GM12878 (cell line): Measurements from ENCODE around the gene PLA2G6. TPM values are rescaled to one million over a fixed set of nuclear protein-coding genes. Genes with fewer than 3 reads are reported as not detected.
A peak's percentile ranks its signal among the peaks of the same experiment; 100 is the strongest.

Experiments used
- ATAC-seq: fragments of 200-7000 bp; cut with Tn5 transposase; 3 replicates; pipeline ENCODE4 v1.9.1; 2020; ENCODE audit warnings: mild to moderate bottlenecking, moderate library complexity
- BruUV-seq: library from RNA; stranded (reverse); fragments of 400-500 nt; replicated peaks from 2 replicates; lab custom pipeline; 2021; lab: Mats Ljungman, UMichigan
- CTCF ChIA-PET: fragments of 300-600 bp; sonication (Branson Sonifier 250); formaldehyde crosslinking; extraction: SDS; loops from one replicate; lab custom pipeline; 2021; ENCODE audit warnings: inconsistent platforms; lab: Yijun Ruan, JAX
- POLR2A ChIA-PET: fragments of 350-600 bp; formaldehyde crosslinking; extraction: SDS; loops from one replicate; lab custom pipeline; 2021; ENCODE audit warnings: inconsistent platforms; lab: Charles Lee
- RAD21 ChIA-PET: fragments of 300-600 bp; sonication (Branson Sonifier 250); formaldehyde crosslinking; loops from one replicate; lab custom pipeline; 2023; ENCODE audit warnings: antibody characterized with exemption; ENCODE audit not compliant: unreplicated experiment; lab: Charles Lee
- SMC1A ChIA-PET: fragments of 300-600 bp; sonication (Branson Sonifier 250); formaldehyde crosslinking; loops from one replicate; lab custom pipeline; 2023; ENCODE audit not compliant: unreplicated experiment, uncharacterized antibody; lab: Charles Lee
- DNase-seq: peaks from one replicate; pipeline ENCODE4 v3.0.0-alpha.2; 2011; ENCODE audit warnings: low read depth, low spot score
- FAIRE-seq: peaks from 3 replicates; lab custom pipeline; 2011; peaks lifted over from hg19 to GRCh38; lab: Jason Lieb, UNC
- H2AFZ ChIP-seq: 2 replicates; pipeline ENCODE4 v1.6.0; 2011; ENCODE audit warnings: low read depth, low read length, control low read depth; ENCODE audit not compliant: control insufficient read depth
- H3K27ac ChIP-seq: 2 replicates; pipeline ENCODE4 v1.5.1; 2011; ENCODE audit warnings: control low read depth; ENCODE audit not compliant: control insufficient read depth, insufficient read depth
- H3K27me3 ChIP-seq, 2 experiments: replicated peaks in 1 of 2; 2 replicates each; pipeline versions ENCODE4 v1.6.0 to v1.6.1; 2011; ENCODE audit warnings: low read length in 1 of 2; ENCODE audit not compliant: control insufficient read depth in 2 of 2, insufficient read depth in 2 of 2
- H3K36me3 ChIP-seq, 2 experiments: 2 replicates each; pipeline ENCODE4 v1.5.1; 2011; ENCODE audit warnings: low read length in 1 of 2; ENCODE audit not compliant: control insufficient read depth in 2 of 2, insufficient read depth in 2 of 2
- H3K4me1 ChIP-seq: 2 replicates; pipeline ENCODE4 v1.6.1; 2011; ENCODE audit warnings: mild to moderate bottlenecking, low read length, moderate library complexity, mixed read lengths; ENCODE audit not compliant: control insufficient read depth, insufficient read depth
- H3K4me2 ChIP-seq: 2 replicates; pipeline ENCODE4 v1.6.0; 2011; ENCODE audit warnings: control low read depth; ENCODE audit not compliant: control insufficient read depth, insufficient read depth
- H3K4me3 ChIP-seq: fragments of 200-600 bp; sonication (generic); 2 replicates; pipeline ENCODE4 v1.5.1; 2016
- H3K79me2 ChIP-seq: 2 replicates; pipeline ENCODE4 v1.6.0; 2011; ENCODE audit warnings: low read length; ENCODE audit not compliant: control insufficient read depth, insufficient read depth
- H3K9ac ChIP-seq: 2 replicates; pipeline ENCODE4 v1.8.0; 2011; ENCODE audit warnings: low read length, control low read depth, mixed read lengths; ENCODE audit not compliant: control insufficient read depth, insufficient read depth
- H3K9me3 ChIP-seq: replicated peaks from 3 replicates; pipeline ENCODE4 v1.5.1; 2011; ENCODE audit warnings: mild to moderate bottlenecking, low read length; ENCODE audit not compliant: control insufficient read depth, insufficient read depth
- H4K20me1 ChIP-seq: 2 replicates; pipeline ENCODE4 v1.6.0; 2011; ENCODE audit not compliant: control insufficient read depth, insufficient read depth
- CREM ChIP-seq: IDR thresholded peaks from 2 replicates; pipeline ENCODE4 v1.6.1; 2014; ENCODE audit warnings: antibody characterized with exemption, low read depth
- DPF2 ChIP-seq: fragments of 450-650 bp; IDR thresholded peaks from 2 replicates; pipeline ENCODE4 v1.6.1; 2017; ENCODE audit warnings: mild to moderate bottlenecking
- E4F1 ChIP-seq: fragments of 450-650 bp; IDR thresholded peaks from 2 replicates; pipeline ENCODE4 v1.6.1; 2018; ENCODE audit warnings: borderline replicate concordance, mild to moderate bottlenecking; ENCODE audit not compliant: partially characterized antibody
- EP300 ChIP-seq, 2 experiments: fragments of 150-350 bp in 1 of 2; IDR thresholded peaks; 2 replicates each; pipeline ENCODE4 v1.6.1; 2011 to 2012; ENCODE audit warnings: low read depth in 2 of 2, low read length in 2 of 2, borderline replicate concordance in 1 of 2, improper control_type of control experiment in 1 of 2, inconsistent platforms in 1 of 2; ENCODE audit not compliant: control insufficient read depth in 1 of 2
- IKZF1 ChIP-seq: fragments of 450-650 bp; conservative IDR thresholded peaks from 2 replicates; pipeline ENCODE4 v1.6.1; 2017; ENCODE audit warnings: antibody characterized with exemption, mild to moderate bottlenecking
- MYC ChIP-seq: IDR thresholded peaks from 2 replicates; pipeline ENCODE4 v1.6.1; 2011; ENCODE audit warnings: mild to moderate bottlenecking, low read length, moderate library complexity, inconsistent platforms; ENCODE audit not compliant: insufficient read depth, insufficient replicate concordance, insufficient read length, severe bottlenecking
- NBN ChIP-seq: fragments of 450-650 bp; IDR thresholded peaks from 2 replicates; pipeline ENCODE4 v1.6.1; 2016
- RAD51 ChIP-seq: fragments of 450-650 bp; IDR thresholded peaks from 2 replicates; pipeline ENCODE4 v1.6.1; 2016; ENCODE audit warnings: moderate library complexity, mild to moderate bottlenecking, inconsistent platforms
- RUNX3 ChIP-seq: IDR thresholded peaks from 2 replicates; pipeline ENCODE4 v1.6.1; 2012; ENCODE audit warnings: low read length, inconsistent platforms
- SP1 ChIP-seq: IDR thresholded peaks from one replicate; pipeline ENCODE4 v1.6.1; 2011; ENCODE audit warnings: low read depth, low read length
- SPI1 ChIP-seq: IDR thresholded peaks from 2 replicates; pipeline ENCODE4 v1.6.1; 2011; ENCODE audit warnings: low read depth, mild to moderate bottlenecking, low read length, moderate library complexity, borderline replicate concordance; ENCODE audit not compliant: insufficient read depth
- TAF1 ChIP-seq: IDR thresholded peaks from 2 replicates; pipeline ENCODE4 v1.6.1; 2011; ENCODE audit warnings: mild to moderate bottlenecking, low read depth, low read length, borderline replicate concordance
- TCF12 ChIP-seq: IDR thresholded peaks from 2 replicates; pipeline ENCODE4 v1.6.1; 2011; ENCODE audit warnings: low read depth, mild to moderate bottlenecking, low read length
- ZBTB33 ChIP-seq: fragments of 450-650 bp; IDR thresholded peaks from 2 replicates; pipeline ENCODE4 v1.6.1; 2017; ENCODE audit warnings: mild to moderate bottlenecking
- ZNF687 ChIP-seq: fragments of 450-650 bp; IDR thresholded peaks from 2 replicates; pipeline ENCODE4 v1.6.1; 2017; ENCODE audit warnings: mild to moderate bottlenecking, moderate library complexity
- WGBS: methylation state at CpG from one replicate; pipeline ENCODE4 v1.1.6; 2016; ENCODE audit warnings: low lambda C conversion rate; ENCODE audit not compliant: insufficient replicate concordance, insufficient coverage; ENCODE audit errors: missing lambda C conversion rate; 5-methylcytosine and 5-hydroxymethylcytosine counted together
- in situ Hi-C: fragments of 300-500 bp; cut with MboI; formaldehyde crosslinking; loops from 9 replicates; pipeline ENCODE4 v1.14.3; 2018; ENCODE audit warnings: mixed read lengths
- intact Hi-C: fragments of 100-400 bp; cut with micrococcal nuclease; formaldehyde crosslinking; loops from one replicate; pipeline ENCODE4 v1.14.2; 2022; ENCODE audit not compliant: unreplicated experiment
- polyA plus RNA-seq, 11 experiments: library from polyadenylated mRNA; depleted of rRNA in 4 of 11; unstranded in 6 of 11; stranded (reverse) in 5 of 11; fragments of >200 nt; fragmentation: Nextera tagmentation in 4 of 11; fragmentation: Illumina TruSeq in 1 of 11; extraction: Ambion mirVana in 4 of 11; extraction: Trizol in 1 of 11; gene quantifications; 1 replicate in 1 of 11; 2 replicates in 10 of 11; pipeline versions ENCODE4 v1.2.1 to v1.2.3, GENCODE V29; 2011 to 2016; ENCODE audit warnings: inconsistent platforms in 2 of 11, missing spikeins in 2 of 11, low read depth in 1 of 11
- total RNA-seq, 4 experiments: library from RNA; depleted of rRNA in 3 of 4; stranded (reverse); fragments of >200 nt in 3 of 4; fragmentation: Illumina TruSeq in 1 of 4; extraction: Trizol in 1 of 4; gene quantifications; 2 replicates each; pipeline versions ENCODE4 v1.2.1 to v1.2.3, GENCODE V29; 2013 to 2021

The PLA2G6 gene
- total and polyA plus RNA-seq, 10 of the 15 experiments (the other 5 are each of a cell fraction or from before 2014, with no cell fraction given): 0.15 to 42.2 (median 15.8) TPM

GRCh38 chr22:38176170-38176741 is 5.4 kb downstream of the PLA2G6 start:
- in situ Hi-C loops (no loop called here), intact Hi-C loops (loop anchor here (5.0 kb wide), 1 partner anchor 36 kb away; no protein-coding TSS in a partner anchor)
- ChIA-PET SMC1A (interaction anchor here (0.6 to 2.1 kb wide), 6 partner anchors 9 to 84 kb away, joined by 3 to 9 read pairs (median 4); no protein-coding TSS in a partner anchor), POLR2A (interaction anchor here (0.5 to 6.3 kb wide), 8 partner anchors 11 to 596 kb away, joined by 3 to 69 read pairs (median 4); partner anchors contain the start of genes LGALS2 and MAFF), CTCF (interaction anchor here (1.1 to 5.1 kb wide), 2 partner anchors 11 to 27 kb away, joined by 4 to 23 read pairs; partner anchors contain the start of gene MAFF), RAD21 (interaction anchor here (0.9 to 2.1 kb wide), 5 partner anchors 15 to 129 kb away, joined by 3 to 7 read pairs (median 3); no protein-coding TSS in a partner anchor)
- peak overlapping the region; percentile 34; the same call in 1 of the 2 replicates for H3K4me3 ChIP-seq
- no peaks in the 10 kb centered on the region for H3K36me3 ChIP-seq
- no TSS peak for BruUV-seq
- H3K9me3 ChIP-seq: no peaks in the 10 kb centered on the region
- H3K4me1 ChIP-seq: peaks cover 52% of the 10 kb centered on the region
- 8% methylated on average over 14 of the region's 14 CpGs for WGBS
- peak overlapping the region; percentile 87 for H3K27ac ChIP-seq
- peak overlapping the region; percentile 83 for H3K4me2 ChIP-seq
- no peaks in the 10 kb centered on the region for H4K20me1 ChIP-seq
- H3K9ac ChIP-seq: peak overlapping the region; percentile 62
- H3K79me2 ChIP-seq: peaks cover 25% of the 10 kb centered on the region
- H2AFZ ChIP-seq: peak overlapping the region; percentile 16
- ATAC-seq (peak; percentile 48), FAIRE-seq (no peak), DNase-seq (peak; percentile 65)
- H3K27me3 ChIP-seq: no peaks in the 10 kb centered on the region
- peak; percentile 64 for TF ChIP-seq SP1
- no peak for TF ChIP-seq E4F1
- TF ChIP-seq ZBTB33: no peak
- peak; percentile 43; the same call in 1 of the 2 replicates for TF ChIP-seq RAD51
- TF ChIP-seq IKZF1: peak; percentile 94
- TF ChIP-seq RUNX3: peak; percentile 88
- peak; percentile 76; the same call in 1 of the 2 replicates for TF ChIP-seq CREM
- peak; percentile 80 to 85 for TF ChIP-seq EP300 (IDR thresholded peaks at IDR 0.05; ENCODE audit: borderline replicate concordance in 1 of 2, control insufficient read depth in 1 of 2, low read depth in 2 of 2, low read length in 2 of 2)
- TF ChIP-seq NBN: no peak; the same call in none of the 2 replicates
- TF ChIP-seq SPI1: peak; percentile 12; the same call in 1 of the 2 replicates
- TF ChIP-seq ZNF687: peak; percentile 95
- no peak for TF ChIP-seq TAF1
- peak; percentile 75 for TF ChIP-seq MYC
- TF ChIP-seq TCF12: peak; percentile 97
- TF ChIP-seq DPF2: peak; percentile 76
